OCI-LY3 (cell line): ENCODE measurements around the gene KDM7A.
A peak's percentile ranks its signal among the peaks of the same experiment; 100 is the strongest.

Experiments used
- H2AFZ ChIP-seq: fragments of 200-600, 300-600 bp; shearing (Covaris generic); 2 replicates; pipeline ENCODE4 v1.6.0; 2014; ENCODE audit warnings: antibody characterized with exemption, low read depth, low read length
- H3K27ac ChIP-seq: fragments of 200-600, 300-600 bp; sonication (generic); 2 replicates; pipeline ENCODE4 v1.5.1; 2014; ENCODE audit warnings: mild to moderate bottlenecking, low read length, moderate library complexity, mixed read lengths
- H3K27me3 ChIP-seq: fragments of 200-600, 300-600 bp; sonication (generic); 2 replicates; pipeline ENCODE4 v1.6.1; 2014; ENCODE audit warnings: low read depth, low read length, mixed read lengths
- H3K36me3 ChIP-seq: fragments of 200-600, 300-600 bp; sonication (generic); replicated peaks from 2 replicates; pipeline ENCODE3; 2014; ENCODE audit warnings: low read depth, low read length, mixed read lengths
- H3K4me1 ChIP-seq: fragments of 300-600, 200-600 bp; sonication (generic); 2 replicates; pipeline ENCODE4 v1.6.1; 2014; ENCODE audit warnings: low read length, mixed read lengths
- H3K4me2 ChIP-seq: fragments of 200-600, 300-600 bp; sonication (generic); 2 replicates; pipeline ENCODE4 v1.6.1; 2014; ENCODE audit warnings: low read length, mixed read lengths
- H3K4me3 ChIP-seq: fragments of 300-600, 200-600 bp; sonication (generic); 2 replicates; pipeline ENCODE4 v1.5.1; 2014; ENCODE audit warnings: antibody characterized with exemption, mild to moderate bottlenecking, low read length, moderate library complexity
- H3K79me2 ChIP-seq: fragments of 300-600, 200-600 bp; shearing (Covaris generic); 2 replicates; pipeline ENCODE4 v1.6.1; 2014; ENCODE audit warnings: mild to moderate bottlenecking, low read length, mixed read lengths
- H3K9ac ChIP-seq: fragments of 300-600, 200-600 bp; shearing (Covaris generic); 2 replicates; pipeline ENCODE4 v1.6.0; 2014; ENCODE audit warnings: mild to moderate bottlenecking, low read length, moderate library complexity
- H3K9me3 ChIP-seq: fragments of 200-600, 300-600 bp; shearing (Covaris generic); 2 replicates; pipeline ENCODE4 v1.6.1; 2014; ENCODE audit warnings: low read length, mixed read lengths; ENCODE audit not compliant: insufficient read depth
- H4K20me1 ChIP-seq: fragments of 200-600, 300-600 bp; sonication (generic); 2 replicates; pipeline ENCODE4 v1.6.1; 2016; ENCODE audit warnings: low read length, mixed read lengths; ENCODE audit not compliant: insufficient read depth
- EZH2phosphoT487 ChIP-seq: fragments of 200-600 bp; shearing (Covaris generic); IDR thresholded peaks from 2 replicates; pipeline ENCODE4 v1.6.1; 2018; ENCODE audit warnings: antibody characterized with exemption, mixed run types, low read depth
- TF ChIP-seq, protein P1 (sequence below): fragments of 200-600, 300-600 bp; sonication (generic); IDR thresholded peaks from 2 replicates; pipeline ENCODE4 v1.5.1; 2014; ENCODE audit warnings: antibody characterized with exemption, low read length, low read depth

Gene KDM7A

DNA sequence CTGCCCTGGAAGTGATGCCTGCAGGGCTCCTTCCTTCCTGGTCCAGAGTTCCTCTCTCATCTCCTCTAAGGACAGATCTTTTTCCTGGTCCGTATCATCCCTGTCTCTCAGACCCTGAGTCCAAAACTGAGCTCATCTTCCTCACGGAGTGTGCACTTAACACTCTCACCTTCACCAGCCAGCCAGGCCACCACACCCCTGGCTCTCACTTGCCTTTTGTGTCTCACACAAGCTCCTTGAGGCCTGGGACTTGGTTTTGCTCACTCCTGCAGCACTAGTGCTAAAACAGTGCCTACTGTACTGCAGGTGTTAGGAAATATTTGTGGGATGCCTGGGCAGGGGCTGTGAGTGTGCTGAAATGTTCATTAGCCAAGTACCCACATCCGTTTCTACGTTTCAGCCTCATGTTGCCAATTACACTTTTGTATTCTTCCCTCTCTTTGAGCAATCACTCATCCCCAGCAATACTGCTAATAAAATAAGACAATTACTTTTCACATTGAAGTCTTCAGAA is 92.6 kb downstream of the KDM7A start:
- no peak for TF ChIP-seq EZH2phosphoT487
- TF ChIP-seq, protein P1, sequence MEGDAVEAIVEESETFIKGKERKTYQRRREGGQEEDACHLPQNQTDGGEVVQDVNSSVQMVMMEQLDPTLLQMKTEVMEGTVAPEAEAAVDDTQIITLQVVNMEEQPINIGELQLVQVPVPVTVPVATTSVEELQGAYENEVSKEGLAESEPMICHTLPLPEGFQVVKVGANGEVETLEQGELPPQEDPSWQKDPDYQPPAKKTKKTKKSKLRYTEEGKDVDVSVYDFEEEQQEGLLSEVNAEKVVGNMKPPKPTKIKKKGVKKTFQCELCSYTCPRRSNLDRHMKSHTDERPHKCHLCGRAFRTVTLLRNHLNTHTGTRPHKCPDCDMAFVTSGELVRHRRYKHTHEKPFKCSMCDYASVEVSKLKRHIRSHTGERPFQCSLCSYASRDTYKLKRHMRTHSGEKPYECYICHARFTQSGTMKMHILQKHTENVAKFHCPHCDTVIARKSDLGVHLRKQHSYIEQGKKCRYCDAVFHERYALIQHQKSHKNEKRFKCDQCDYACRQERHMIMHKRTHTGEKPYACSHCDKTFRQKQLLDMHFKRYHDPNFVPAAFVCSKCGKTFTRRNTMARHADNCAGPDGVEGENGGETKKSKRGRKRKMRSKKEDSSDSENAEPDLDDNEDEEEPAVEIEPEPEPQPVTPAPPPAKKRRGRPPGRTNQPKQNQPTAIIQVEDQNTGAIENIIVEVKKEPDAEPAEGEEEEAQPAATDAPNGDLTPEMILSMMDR: no peak
- no peak overlapping the region for H3K9ac ChIP-seq
- no peak overlapping the region for H3K4me3 ChIP-seq
- peaks cover 52% of the 10 kb centered on the region for H3K27me3 ChIP-seq
- no peaks in the 10 kb centered on the region for H3K79me2 ChIP-seq
- H3K4me2 ChIP-seq: peak overlapping the region; percentile 32; the same call in 1 of the 2 replicates
- peaks cover 12% of the 10 kb centered on the region; the same call in 1 of the 2 replicates for H3K4me1 ChIP-seq
- no peak overlapping the region for H3K27ac ChIP-seq
- H3K9me3 ChIP-seq: no peaks in the 10 kb centered on the region
- H2AFZ ChIP-seq: no peak overlapping the region
- no peaks in the 10 kb centered on the region for H3K36me3 ChIP-seq
- H4K20me1 ChIP-seq: no peaks in the 10 kb centered on the region

DNA sequence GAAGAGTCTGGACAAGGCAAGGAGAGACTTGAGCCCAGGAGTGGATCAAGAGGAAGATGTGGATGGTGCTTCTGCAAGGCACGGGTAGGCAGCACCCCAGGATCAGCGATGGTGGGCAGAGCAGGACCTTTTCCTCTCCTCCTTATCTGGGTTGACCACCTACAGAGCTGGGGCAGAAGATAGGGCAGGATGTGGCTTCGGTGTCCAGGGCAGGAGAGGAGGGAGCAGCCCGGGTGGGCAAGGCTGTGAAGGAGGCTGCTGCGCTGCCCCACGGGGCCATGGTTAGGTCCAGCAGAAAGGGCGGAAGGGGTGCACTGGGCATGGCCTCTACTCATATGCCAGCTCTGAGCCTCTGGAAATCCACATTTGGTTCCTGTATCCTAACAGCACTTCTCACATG is 94.0 kb downstream of the KDM7A start:
- Histone ChIP-seq H3K9me3 (no peaks in the 10 kb centered on the region), H4K20me1 (no peaks in the 10 kb centered on the region), H3K4me3 (no peak overlapping the region), H3K4me2 (no peak overlapping the region), H3K27ac (no peak overlapping the region), H3K79me2 (no peaks in the 10 kb centered on the region), H3K9ac (no peak overlapping the region), H3K36me3 (no peaks in the 10 kb centered on the region), H2AFZ (no peak overlapping the region), H3K27me3 (peaks cover 54% of the 10 kb centered on the region), H3K4me1 (peaks cover 12% of the 10 kb centered on the region; the same call in 1 of the 2 replicates)
- TF ChIP-seq EZH2phosphoT487: no peak
- TF ChIP-seq, protein P1: no peak

DNA sequence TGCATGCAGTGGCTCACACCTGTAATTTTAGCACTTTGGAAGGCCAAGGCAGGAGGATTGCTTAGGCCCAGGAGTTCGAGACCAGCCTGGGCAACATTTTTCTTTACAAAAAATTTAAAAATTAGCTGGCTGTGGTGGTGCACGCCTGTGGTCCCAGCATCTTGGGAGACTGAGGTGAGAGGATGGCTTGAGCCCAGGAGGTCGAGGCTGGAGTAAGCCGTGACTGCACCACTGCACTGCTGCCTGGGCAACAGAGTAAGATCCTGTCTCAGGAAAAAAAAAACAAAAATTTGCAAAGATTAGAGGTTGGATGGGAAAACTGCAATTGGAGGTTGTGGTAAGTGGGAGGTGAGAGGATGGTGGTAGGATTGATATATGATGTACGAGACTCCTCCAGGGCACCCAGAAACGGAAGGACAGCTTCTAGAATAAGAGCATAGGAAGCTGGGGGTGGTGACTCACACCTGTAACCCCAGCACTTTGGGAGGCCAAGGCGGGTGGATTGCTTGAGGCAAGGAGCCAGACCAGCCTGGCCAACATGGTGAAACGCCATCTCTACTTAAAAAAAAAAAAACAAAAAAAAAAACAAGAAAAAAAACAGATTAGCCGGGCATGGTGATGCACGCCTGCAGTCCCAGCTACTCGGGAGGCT is 94.9 kb downstream of the KDM7A start:
- H3K9me3 ChIP-seq: no peaks in the 10 kb centered on the region
- H3K27me3 ChIP-seq: peaks cover 49% of the 10 kb centered on the region
- no peaks in the 10 kb centered on the region for H4K20me1 ChIP-seq
- H3K4me1 ChIP-seq: peaks cover 12% of the 10 kb centered on the region; the same call in 1 of the 2 replicates
- TF ChIP-seq, protein P1: no peak
- TF ChIP-seq EZH2phosphoT487: no peak
- no peaks in the 10 kb centered on the region for H3K36me3 ChIP-seq
- H3K9ac ChIP-seq: no peak overlapping the region
- H3K4me2 ChIP-seq: no peak overlapping the region
- no peak overlapping the region for H3K27ac ChIP-seq
- H2AFZ ChIP-seq: no peak overlapping the region
- H3K4me3 ChIP-seq: no peak overlapping the region
- H3K79me2 ChIP-seq: no peaks in the 10 kb centered on the region

DNA sequence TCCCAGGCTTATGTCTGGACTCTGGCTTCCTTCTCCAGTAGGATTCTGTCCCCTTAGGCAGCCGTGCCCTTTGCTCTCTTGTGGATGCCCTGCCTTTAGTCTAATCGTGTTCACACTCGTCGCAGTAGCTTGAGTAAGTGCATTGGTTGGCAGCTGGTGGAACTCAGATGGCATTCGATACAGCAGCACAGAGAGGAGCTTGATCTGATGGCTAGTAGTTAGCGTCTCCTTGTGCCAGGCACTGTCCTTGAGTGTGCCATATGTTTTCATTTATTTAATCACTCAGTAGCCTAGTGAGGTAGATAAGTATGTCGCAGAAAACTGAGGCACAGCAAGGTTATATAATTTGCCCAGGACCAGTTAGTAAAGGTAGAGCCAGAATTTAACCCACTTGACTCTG is 95.9 kb downstream of the KDM7A start:
- Histone ChIP-seq H3K36me3 (no peaks in the 10 kb centered on the region), H3K9me3 (no peaks in the 10 kb centered on the region), H3K27me3 (peaks cover 51% of the 10 kb centered on the region), H4K20me1 (no peaks in the 10 kb centered on the region), H3K4me3 (no peak overlapping the region), H3K4me2 (no peak overlapping the region), H3K79me2 (no peaks in the 10 kb centered on the region), H2AFZ (no peak overlapping the region), H3K27ac (no peak overlapping the region), H3K4me1 (peaks cover 12% of the 10 kb centered on the region; the same call in 1 of the 2 replicates), H3K9ac (no peak overlapping the region)
- TF ChIP-seq, protein P1: no peak
- TF ChIP-seq EZH2phosphoT487: no peak
